Right ventricle myocardium superior (tissue), 1 donor: ENCODE measurements around the gene MRPS12. TPM values are rescaled to one million over a fixed set of nuclear protein-coding genes. Genes with fewer than 3 reads are reported as not detected.
A peak's percentile ranks its signal among the peaks of the same experiment; 100 is the strongest.
"Not testable (repeated sequence)": the region's sequence is repeated elsewhere in the genome, so short reads cannot be mapped to it uniquely, and the experiment has no call there.

Experiments used
- ATAC-seq: fragments of 200-7000 bp; cut with Tn5 transposase; one replicate; pipeline ENCODE4 v1.9.1; 2020; ENCODE audit warnings: mild to moderate bottlenecking; ENCODE audit not compliant: poor library complexity
- DNase-seq: peaks from one replicate; pipeline ENCODE4 v3.0.0-alpha.2; 2020
- intact Hi-C: fragments of 100-400 bp; cut with DNase I; formaldehyde crosslinking; loops from one replicate; pipeline ENCODE4 v1.11.2; 2022
- total RNA-seq: library from RNA; stranded (reverse); fragmentation: NEBNext Ultra II Directional; extraction: Animal tissue kit (Norgen Biotek cat#: 25700); gene quantifications from one replicate; pipeline ENCODE4 v1.2.1, GENCODE V29; 2021
- donor health status: DM: no; HTN: yes; CAD: no; lungs with severe emphysema.

Gene MRPS12
- total RNA-seq, 1 donor from 2014 or later, result 74.3 TPM

DNA sequence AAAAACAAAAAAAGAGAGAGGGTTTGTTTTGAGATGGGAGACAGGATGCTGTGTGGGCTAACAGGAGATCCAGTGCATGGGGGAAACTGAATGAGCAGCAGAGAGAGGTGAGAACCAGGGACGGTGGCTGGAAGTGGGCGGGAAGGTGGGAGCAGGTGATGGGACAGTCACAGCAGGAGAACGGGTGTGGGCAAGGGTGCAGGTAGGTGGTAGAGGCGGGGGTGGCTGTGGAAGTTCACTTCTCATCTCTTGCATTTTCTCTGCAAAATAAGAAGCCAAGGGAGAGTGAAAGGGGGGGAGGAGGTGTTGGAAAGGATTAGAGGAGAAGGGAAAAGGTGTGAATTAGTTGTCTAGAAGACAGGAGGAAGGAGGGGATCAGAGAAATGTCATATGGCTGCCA, 22.9 kb downstream of the MRPS12 start:
- intact Hi-C loops, result loop anchor here (5.0 kb wide), 1 partner anchor 411 kb away; no protein-coding TSS in a partner anchor
- DNase-seq (no peak), ATAC-seq (no peak)

- ATAC-seq, result no peak
- intact Hi-C loops, result no loop called here
- DNase-seq, result no peak
Measured at GRCh38 chr19:38956264-38956663, 25.5 kb downstream of the MRPS12 start.

DNA sequence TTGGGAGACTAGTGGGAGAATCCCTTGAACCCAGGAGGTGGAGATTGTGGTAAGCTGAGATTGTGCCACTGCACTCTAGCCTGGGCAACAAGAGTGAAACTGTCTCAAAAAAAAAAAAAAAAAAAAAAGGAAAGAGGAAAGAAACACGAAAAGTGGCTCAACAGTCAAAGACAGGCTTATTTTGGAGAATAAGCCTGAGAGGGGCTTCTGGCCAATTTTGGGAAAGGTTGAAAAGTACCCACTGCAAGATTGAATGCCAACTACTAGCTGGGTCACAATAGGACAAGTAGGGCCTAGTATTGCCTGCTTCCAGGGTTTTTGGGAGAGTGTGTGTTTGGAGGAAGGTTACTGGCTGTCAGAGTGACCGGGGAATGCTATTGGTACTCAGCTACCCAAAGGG, 27.6 kb downstream of the MRPS12 start:
- intact Hi-C loops, result no loop called here
- no peak for ATAC-seq

GRCh38 chr19:38959618-38960017, 28.9 kb downstream of the MRPS12 start:
- ATAC-seq (no peak), DNase-seq (no peak)
- intact Hi-C loops, result no loop called here

More for the DNA sequence above, 27.6 kb downstream of the MRPS12 start:
- DNase-seq, result no peak

GRCh38 chr19:38964738-38965137, 34.0 kb downstream of the MRPS12 start:
- intact Hi-C loops, result no loop called here
- DNase-seq (no peak), ATAC-seq (no peak)

GRCh38 chr19:38966149-38966548, 35.4 kb downstream of the MRPS12 start:
- intact Hi-C loops, DNase-seq, ATAC-seq: not testable (repeated sequence)

DNA sequence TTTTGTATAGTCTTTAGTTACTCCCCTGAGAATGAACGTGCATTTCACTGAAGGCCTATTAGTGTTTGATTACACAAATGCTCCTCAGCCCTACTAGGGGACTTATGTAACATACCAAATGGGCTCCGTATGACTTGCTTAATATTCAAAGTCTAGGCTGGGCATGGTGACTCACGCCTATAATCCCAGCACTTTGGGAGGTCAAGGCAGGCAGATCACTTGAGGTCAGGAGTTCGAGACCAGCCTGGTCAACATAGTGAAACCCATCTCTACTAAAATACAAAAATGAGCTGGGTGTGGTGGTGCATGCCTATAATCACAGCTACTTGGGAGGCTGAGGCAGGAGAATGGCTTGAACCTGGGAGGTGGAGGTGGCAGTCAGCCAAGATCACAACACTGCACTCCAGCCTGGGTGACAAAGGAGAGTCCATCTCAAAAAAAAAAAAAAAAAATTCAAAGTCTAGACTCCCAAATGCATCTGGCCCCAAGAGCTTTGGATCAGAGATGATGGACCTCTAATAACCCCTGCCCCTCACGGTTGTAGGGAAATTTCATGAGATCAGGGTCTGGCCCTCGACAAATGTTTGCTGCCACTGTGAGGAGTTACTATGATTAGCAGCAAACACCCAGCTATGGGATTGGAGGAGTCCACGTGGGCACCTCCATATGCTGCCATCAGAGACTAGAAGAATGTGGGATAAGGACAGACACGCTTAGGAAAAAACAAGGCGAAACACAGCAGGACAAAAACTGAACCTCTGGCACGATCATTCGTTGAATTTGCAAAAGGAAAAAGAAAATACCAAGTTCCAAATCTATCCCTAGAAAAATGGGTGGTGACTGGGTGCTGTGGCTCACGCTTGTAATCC, 40.2 kb downstream of the MRPS12 start:
- DNase-seq (no peak), ATAC-seq (no peak)
- intact Hi-C loops, result no loop called here

- ATAC-seq, result no peak
- intact Hi-C loops, result no loop called here
- no peak for DNase-seq
Measured at GRCh38 chr19:38971672-38972071, 40.9 kb downstream of the MRPS12 start.

DNA sequence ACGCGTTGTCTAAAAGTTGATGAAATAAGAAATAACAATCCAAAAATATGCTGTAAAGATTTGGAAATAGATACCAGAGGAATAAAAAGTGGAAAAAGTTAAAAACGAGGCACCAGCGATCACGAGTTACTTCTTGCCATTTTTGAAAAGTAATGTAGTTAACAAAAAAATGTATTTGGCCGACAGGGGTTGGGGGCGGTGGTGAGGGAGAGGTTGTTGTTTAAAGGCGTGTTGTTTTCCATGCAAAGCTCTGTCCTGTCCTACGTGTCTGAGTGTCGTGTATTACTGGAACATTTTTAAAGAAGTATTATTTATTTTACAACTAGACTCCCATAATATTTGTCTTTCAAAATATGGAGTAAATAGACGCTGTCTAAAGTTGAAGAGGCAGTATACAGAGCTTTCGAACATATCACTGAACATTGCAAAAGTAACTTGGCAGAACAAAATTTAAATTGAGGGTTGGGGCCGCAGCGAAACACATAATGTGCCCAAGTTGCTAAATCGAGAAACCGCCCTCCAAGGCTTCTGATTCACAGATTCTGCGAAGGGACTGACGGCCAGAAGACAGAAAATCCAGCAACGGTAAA, 44.0 kb downstream of the MRPS12 start:
- DNase-seq (no peak), ATAC-seq (no peak)
- intact Hi-C loops, result no loop called here

- intact Hi-C loops, result no loop called here
- ATAC-seq (peak; percentile 94), DNase-seq (peak; percentile 67)
Measured at GRCh38 chr19:38975214-38975860, 44.6 kb downstream of the MRPS12 start, which contains the start of gene FBXO17. TSS of gene FBXO17 (minus strand) at chr19:38975742. CDS start at chr19:38950319, 25,423 bp downstream.

DNA sequence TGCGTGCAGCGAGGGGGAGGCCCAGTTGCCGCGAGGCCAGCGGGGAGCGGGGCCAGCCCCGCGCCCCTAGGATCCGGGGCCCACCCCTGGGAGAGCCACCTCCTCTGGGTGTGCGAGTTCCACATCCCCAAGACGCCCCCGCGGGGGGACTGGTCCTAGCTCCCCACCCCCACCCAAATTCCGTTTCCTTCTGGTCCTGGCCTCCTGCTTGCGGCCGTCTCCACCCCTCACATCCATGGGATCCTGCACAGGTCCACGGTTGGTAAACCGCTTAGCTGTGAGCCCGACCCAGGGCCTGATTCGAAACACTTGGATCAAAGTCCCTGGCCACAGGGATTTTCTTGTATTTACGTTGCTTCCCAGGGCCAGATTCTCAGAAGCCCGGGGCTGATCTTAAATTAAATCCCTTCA, 45.1 kb downstream of the MRPS12 start:
- intact Hi-C loops, result no loop called here
- no peak for DNase-seq
- ATAC-seq, result peak; percentile 55

DNA sequence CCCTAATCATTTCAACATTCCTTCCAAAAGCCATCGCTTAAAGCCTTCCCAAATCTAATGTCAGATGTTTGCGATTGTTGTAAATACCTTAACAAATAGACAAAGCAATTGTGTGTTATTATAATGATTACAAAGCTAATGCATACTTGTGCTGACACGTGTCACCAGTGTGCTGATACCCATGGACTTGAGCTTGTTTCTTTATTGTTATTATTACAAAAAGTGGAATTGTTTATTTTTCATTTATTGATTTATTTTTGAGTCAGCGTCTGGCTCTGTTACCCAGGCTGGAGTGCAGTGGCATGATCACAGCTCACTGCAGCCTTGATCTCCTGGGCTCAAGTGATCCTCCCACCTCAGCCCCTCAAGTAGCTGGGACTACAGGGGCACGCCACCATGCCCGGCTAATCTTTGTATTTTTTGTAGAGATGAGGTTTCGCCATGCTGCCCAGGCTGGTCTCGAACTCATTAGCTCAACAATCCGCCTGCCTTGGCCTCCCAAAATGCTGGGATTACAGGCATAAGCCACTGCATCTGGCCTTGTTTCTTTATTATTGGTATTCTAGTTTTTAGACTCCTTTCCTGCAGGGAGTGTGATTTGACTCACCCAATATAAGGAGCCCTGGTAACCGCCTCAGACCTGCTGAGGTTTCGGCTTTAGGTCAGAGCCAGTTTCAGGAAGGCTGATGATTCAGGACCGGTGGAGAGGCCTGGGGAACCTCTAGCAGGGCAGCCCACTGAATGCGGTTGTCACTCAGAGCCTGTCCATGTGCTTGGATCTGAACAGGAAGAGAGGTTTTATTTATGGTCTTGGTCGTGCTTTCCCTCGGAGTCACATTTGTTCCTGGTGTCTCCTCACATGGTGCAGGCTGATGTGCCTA, 46.9 kb downstream of the MRPS12 start:
- ATAC-seq (no peak), DNase-seq (no peak)
- intact Hi-C loops, result no loop called here

DNA sequence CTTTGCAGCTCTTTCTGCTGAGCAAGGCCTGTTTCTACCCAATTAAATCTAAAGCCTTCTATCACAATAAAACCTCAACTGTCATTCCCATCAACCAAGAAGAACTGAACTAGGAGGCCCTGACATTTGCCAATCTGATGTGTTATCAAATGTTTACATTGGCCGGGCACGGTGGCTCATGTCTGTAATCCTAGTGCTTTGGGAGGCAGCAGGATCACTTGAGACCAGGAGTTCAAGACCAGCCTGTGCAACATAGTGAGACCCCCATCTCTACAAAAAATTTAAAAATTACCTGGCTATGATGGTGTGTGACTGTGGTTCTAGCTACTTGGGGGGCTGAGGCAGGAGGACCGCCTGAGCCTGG, 47.6 kb downstream of the MRPS12 start:
- no peak for ATAC-seq
- intact Hi-C loops, result no loop called here

GRCh38 chr19:38979812-38980211, 49.1 kb downstream of the MRPS12 start:
- DNase-seq (no peak), ATAC-seq (no peak)
- intact Hi-C loops, result no loop called here

More for the DNA sequence above, 47.6 kb downstream of the MRPS12 start:
- no peak for DNase-seq

GRCh38 chr19:38980583-38981374, 50.0 kb downstream of the MRPS12 start:
- DNase-seq (no peak), ATAC-seq (no peak)
- intact Hi-C loops, result no loop called here
